HG03196 (cell line): Measurements from ENCODE around the gene SUPT20HL1.
"Not testable (repeated sequence)": the region's sequence is repeated elsewhere in the genome, so short reads cannot be mapped to it uniquely, and the experiment has no call there.

Source experiments
- ATAC-seq: cut with Tn5 transposase; IDR thresholded peaks from one replicate; pipeline ENCODE4 v1.9.1; 2021; ENCODE audit not compliant: unreplicated experiment

The SUPT20HL1 gene

GRCh38 chrX:24360272-24360671 lies at the start of gene SUPT20HL1:
SUPT20HL1 (plus strand) TSS chrX:24360639; CDS start chrX:24362761, 2,122 bp downstream.
- no peak for ATAC-seq

GRCh38 chrX:24310916-24311315 lies 49.5 kb upstream of the SUPT20HL1 start:
- ATAC-seq, result not testable (repeated sequence)

GRCh38 chrX:24311507-24312248 lies 48.8 kb upstream of the SUPT20HL1 start:
- ATAC-seq, result not testable (repeated sequence)

- not testable (repeated sequence) for ATAC-seq
Measured at GRCh38 chrX:24312249-24312607, 48.2 kb upstream of the SUPT20HL1 start.

- ATAC-seq, result no peak
Measured at GRCh38 chrX:24314019-24314635, 46.3 kb upstream of the SUPT20HL1 start, which contains the start of gene SUPT20HL2. SUPT20HL2 (minus strand) TSS chrX:24314069; CDS start chrX:24313315, 754 bp downstream.

GRCh38 chrX:24316111-24316510 lies 44.3 kb upstream of the SUPT20HL1 start:
- ATAC-seq, result no peak

GRCh38 chrX:24317567-24317966 lies 42.9 kb upstream of the SUPT20HL1 start:
- ATAC-seq, result no peak

GRCh38 chrX:24321741-24322395 lies 38.6 kb upstream of the SUPT20HL1 start:
- ATAC-seq, result no peak

- ATAC-seq, result no peak
Measured at GRCh38 chrX:24325231-24325630, 35.2 kb upstream of the SUPT20HL1 start.

- no peak for ATAC-seq
Measured at GRCh38 chrX:24332878-24333277, 27.6 kb upstream of the SUPT20HL1 start.

GRCh38 chrX:24333371-24333770 lies 27.1 kb upstream of the SUPT20HL1 start:
- ATAC-seq, result no peak

- no peak for ATAC-seq
Measured at GRCh38 chrX:24334461-24334860, 26.0 kb upstream of the SUPT20HL1 start.

GRCh38 chrX:24335871-24336270 lies 24.6 kb upstream of the SUPT20HL1 start:
- no peak for ATAC-seq

GRCh38 chrX:24339911-24340310 lies 20.5 kb upstream of the SUPT20HL1 start:
- ATAC-seq, result no peak

GRCh38 chrX:24340501-24340900 lies 19.9 kb upstream of the SUPT20HL1 start:
- no peak for ATAC-seq

GRCh38 chrX:24341795-24342194 lies 18.6 kb upstream of the SUPT20HL1 start:
- ATAC-seq, result no peak

GRCh38 chrX:24343719-24344118 lies 16.7 kb upstream of the SUPT20HL1 start:
- no peak for ATAC-seq

- ATAC-seq, result no peak
Measured at GRCh38 chrX:24347881-24348280, 12.6 kb upstream of the SUPT20HL1 start.

GRCh38 chrX:24350217-24350616 lies 10.2 kb upstream of the SUPT20HL1 start:
- ATAC-seq, result no peak

GRCh38 chrX:24355095-24355494 lies 5.3 kb upstream of the SUPT20HL1 start:
- no peak for ATAC-seq

GRCh38 chrX:24357106-24357505 lies 3.3 kb upstream of the SUPT20HL1 start:
- ATAC-seq, result no peak
